NCI-H460 (cell line): Measurements from ENCODE around the gene LSM11. TPM values are rescaled to one million over a fixed set of nuclear protein-coding genes. Genes with fewer than 3 reads are reported as not detected.

Source experiments
- DNase-seq: peaks from one replicate; pipeline ENCODE4 v3.0.0-alpha.2; 2016; ENCODE audit warnings: low read depth; ENCODE audit errors: extremely low read depth
- small RNA-seq, 2 experiments: library from RNA; depleted of rRNA; stranded (forward); fragments of <200 nt; gene quantifications; one replicate each; pipeline ENCODE3, GENCODE V24; 2014
- total RNA-seq: library from RNA; depleted of rRNA; stranded (reverse); fragments of >200 nt; shearing (Covaris generic); gene quantifications from 2 replicates; pipeline ENCODE4 v1.2.3, GENCODE V29; 2014; rRNA removed

The LSM11 gene
- total RNA-seq, 1 experiment from 2014 or later = 6.2 TPM

DNA sequence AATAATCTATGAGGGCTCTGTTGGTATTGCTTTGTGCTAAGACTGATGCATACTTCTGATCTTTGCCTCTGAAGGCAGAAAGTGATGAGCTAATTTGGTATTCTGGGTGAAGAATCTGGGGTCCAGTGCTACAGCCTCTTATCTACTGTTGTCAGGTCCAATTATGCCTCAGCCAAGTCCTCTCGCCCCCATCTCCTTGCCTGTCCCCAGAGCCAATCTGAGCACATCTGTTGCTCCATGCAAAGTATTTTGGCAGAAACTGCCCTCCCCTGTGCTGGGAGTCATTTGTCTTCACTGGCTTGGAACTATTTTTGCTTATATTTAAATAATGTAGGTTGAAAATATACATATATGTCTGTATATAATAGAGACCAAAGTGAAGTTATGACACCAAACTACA lies 23.4 kb downstream of the LSM11 start:
- no peak for DNase-seq

GRCh38 chr5:157767689-157768088 lies 24.2 kb downstream of the LSM11 start:
- DNase-seq = no peak

DNA sequence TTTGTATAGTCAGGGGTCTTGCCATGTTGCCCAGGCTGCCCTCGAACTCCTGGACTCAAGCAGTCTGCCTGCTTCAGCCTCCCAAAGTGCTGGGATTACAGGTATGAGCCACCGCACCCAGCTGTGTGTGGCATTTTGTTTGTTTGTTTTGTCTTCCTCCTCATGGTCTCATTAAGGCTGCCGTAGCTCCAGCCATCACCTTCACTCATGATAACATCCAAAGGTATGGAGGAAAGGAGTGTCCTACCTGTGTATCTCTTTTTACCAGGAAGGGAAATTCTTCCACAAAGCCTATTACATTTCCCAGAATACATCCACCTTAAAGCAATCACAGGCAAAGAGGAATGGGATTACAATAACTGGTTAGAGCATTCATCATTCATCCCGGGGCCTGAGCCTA lies 27.2 kb downstream of the LSM11 start:
- no peak for DNase-seq

- DNase-seq = no peak
These were observed 28.6 kb downstream of the LSM11 start for GRCh38 chr5:157772127-157772526.

DNA sequence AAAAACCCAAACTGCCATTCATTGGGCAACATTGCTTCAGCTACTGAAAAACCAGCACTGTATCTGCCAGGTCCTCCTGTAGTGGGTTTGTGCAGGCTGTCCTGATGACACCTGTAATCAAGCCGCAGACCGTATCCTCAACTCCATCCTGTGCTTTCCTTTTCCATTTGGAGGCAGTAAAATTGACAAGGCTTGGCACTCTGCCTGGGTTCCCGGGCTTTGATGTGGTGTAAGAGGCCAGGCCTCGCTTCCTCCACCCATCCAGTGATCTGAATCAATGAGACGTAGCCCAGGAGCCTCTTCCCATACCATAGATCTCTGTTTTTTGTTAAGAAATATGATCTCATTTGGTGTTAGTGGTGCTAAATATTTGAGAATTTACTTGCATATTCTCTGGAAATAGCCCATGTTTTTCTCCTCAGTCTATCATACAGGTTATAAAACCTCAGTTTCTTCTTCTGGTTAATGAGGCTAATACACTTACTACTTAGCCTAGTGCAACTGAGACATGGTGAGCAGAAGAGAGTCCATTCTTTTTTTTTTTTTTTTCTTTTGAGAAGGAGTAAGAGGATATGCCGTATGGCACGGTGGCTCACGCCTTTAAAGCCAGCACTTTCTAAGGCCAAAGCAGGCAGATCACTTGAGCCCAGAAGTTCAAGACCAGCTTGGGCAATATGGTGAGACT lies 34.8 kb downstream of the LSM11 start:
- no peak for DNase-seq

- no peak for DNase-seq
These were observed 35.7 kb downstream of the LSM11 start for GRCh38 chr5:157779221-157779620.

DNA sequence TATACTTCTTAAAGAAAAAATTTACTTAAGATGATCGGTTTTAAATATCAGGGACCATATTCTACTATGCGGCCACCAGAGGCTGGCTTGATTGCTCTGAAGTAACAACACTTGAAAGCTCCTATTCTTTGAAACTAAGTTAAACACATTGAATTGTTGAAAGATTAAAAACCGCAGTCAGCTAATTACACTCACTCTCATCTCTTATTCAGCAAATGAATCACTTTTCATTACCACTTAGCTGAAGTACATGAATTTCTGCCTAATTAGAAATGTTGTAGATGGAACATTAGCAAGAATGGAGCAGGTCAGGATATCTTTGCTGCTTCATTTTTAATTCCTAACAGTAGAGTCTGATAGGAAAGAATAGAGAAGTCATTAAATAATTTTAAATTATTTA lies 42.3 kb downstream of the LSM11 start:
- DNase-seq = no peak

DNA sequence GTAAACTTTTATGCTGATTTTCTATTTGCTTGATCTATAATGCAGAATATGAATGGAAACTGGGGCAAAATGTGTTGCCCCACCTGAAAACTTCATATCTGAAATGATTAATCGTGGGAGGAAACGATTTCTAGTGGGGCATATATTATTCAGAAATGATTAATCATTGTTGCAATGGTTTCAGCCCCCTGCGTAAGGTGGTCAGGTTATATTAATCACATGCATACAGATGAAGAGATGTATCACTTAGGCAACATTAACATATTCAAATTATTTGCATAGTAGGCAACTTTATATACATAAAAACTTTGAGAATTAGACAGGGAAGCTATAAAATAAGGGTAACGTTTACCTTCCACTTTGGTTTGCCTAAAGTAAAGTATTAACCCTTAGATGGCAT lies 49.8 kb downstream of the LSM11 start:
- DNase-seq = no peak

DNA sequence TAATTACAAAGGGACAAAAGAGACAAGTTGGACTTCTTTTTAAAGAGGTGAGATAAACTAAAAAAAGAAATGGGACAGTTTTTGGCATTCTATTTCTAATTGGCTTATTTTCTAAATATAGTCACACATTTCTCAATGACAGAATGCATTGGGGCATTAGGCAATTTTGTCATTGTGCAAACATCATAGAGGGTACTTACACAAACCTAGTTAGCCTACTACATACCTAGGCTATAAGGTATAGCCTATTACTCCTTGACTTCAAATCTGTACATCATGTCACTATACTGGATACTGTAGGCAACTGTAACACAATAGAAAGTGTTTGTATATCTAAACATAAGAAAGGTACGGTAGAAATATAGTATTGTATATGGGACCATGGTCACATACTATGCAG lies 56.1 kb downstream of the LSM11 start:
- DNase-seq = no peak

DNA sequence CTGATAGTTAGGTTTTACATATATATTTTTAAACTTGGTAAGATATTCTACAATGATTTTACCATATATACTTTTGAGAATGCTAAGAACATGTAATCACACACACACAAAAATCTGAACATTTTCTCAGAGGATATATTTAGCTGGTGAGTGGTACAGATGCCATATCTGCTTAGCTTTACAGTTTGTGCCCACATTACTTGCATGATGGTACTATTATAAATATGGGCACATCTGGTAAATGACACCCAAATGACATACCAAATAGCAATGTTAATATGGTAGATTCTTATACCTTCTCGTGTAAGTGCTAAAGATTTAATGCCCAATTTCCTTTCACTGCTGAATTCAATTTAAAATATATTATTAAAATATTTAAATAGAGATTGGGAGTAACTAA lies 56.6 kb downstream of the LSM11 start:
- DNase-seq = no peak

- no peak for DNase-seq
These were observed 59.2 kb downstream of the LSM11 start for GRCh38 chr5:157802736-157803135.

- DNase-seq = no peak
These were observed 64.5 kb downstream of the LSM11 start for GRCh38 chr5:157808043-157808442.

Small RNA genes within 50 kb of the gene (small RNA-seq; reads per million reads assigned to genes)
- 0 reads per million in 2 experiments for gene AC026407.1
- gene RNU6-260P = 0 reads per million in 2 experiments

Other genes starting within 250 kb of the LSM11 start
- 6.6 and 7.7 TPM in 2 replicates for gene ADAM19, start 167.9 kb upstream of the LSM11 start, total RNA-seq
- gene SOX30, start 91.3 kb upstream of the LSM11 start, total RNA-seq = not detected in 2 replicates
- not detected in 2 replicates for gene C5orf52, start 72.2 kb upstream of the LSM11 start, total RNA-seq
- gene THG1L, start 12.3 kb upstream of the LSM11 start, total RNA-seq = 39.0 and 43.4 TPM in 2 replicates
- 80.4 and 103 TPM in 2 replicates for gene CLINT1, start 115.4 kb downstream of the LSM11 start, total RNA-seq